Measurements from ENCODE around the gene ABHD17A.
A peak's percentile ranks its signal among the peaks of the same experiment; 100 is the strongest.

ABHD17A gene

DNA sequence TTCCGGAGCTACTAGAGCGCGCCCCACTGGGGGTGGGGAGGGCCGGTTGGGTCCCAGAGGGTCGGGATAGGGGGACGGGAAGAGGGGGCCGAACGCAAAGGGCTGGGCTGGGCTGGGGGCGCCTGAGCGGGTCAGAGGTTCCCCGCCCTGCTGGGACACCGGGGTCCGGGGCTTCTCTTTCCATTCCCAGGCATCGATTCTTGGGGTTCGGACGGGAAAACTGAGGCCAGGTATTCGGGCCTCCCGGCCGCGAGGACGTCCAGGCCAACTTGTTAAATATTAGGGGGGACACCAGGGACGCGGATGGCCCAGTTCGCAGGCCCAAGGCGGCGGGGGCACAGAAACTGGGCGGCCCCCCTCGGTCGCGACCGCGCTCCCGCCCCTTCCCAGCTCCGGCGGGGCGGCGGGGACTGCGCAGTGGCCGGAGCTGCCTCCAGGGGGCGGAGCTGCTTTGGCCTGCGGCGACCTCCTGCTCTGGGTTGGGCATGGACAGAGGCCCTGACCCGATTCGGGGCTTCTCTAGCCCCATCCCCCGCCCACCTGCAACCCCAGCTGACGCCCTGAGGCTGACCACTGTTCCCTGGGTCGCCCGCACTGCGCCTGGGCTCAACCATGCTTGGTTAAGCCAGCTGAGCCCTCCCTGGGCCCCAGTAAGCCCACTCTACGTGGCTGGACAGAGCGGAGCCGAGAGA lies 20.7 kb downstream of the ABHD17A start:
- DNase-seq, result peak; percentile 82

DNA sequence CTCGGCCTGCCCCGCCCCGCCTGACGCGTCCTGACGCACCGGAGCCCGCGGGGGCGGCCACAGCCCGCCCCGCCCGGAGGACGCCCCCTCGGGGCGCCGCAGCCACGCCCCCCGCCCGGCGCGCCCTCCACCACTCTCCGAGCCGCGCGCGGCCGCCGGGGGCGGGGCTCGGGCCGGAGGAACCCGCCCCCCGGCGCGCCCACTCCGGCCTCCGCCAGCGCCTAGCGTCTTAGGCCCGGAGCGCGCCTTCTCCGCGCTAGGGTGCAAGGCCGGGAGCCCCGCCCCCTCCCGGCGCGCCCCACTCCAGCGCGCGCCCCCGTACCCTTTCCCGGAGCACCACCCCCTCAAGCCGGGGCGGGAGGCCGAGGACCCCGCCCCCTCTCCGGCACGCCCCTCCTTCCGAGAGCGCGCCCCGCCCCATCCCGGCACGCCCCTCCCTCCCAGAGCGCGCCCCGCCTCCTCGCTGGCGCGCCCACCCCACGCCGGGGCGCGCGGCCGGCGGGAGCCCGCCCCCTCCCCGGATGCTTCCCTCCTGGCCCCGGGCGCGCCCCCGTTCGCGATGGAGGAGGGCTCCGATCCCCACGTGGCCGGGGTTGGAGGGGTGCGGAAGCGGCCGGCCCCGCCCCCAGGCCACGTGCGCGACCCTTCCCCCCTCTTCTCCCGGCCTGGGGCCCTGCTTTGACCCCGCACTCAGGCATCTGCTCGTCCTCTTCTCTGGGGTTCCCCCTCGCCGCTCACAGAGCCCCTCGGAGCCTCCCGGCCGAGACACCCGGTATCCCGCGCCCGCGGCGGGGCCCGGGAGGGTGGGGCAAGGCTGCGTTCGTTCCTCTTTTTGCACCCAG lies 21.4 kb downstream of the ABHD17A start:
- DNase-seq, result peak; percentile 84

DNA sequence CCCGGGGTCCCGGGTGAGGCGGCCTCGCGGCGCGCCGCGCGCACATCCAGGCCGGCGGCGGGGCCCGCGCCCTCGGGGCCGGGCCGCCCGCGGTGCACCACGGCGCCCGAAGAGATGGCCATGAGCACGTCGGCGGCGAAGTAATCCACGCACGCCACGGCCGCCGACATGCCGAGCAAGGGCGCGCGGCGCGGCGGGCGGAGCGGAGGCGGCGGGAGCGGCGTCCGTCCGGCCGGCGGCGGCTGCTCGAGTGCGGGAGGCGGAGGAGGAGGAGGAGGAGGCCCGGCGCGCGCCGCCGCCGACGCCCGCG lies 22.0 kb downstream of the ABHD17A start, which contains the start of gene KLF16:
Gene KLF16, minus strand, starts transcription at position 252 of the 310 bp plus-strand sequence. Its CDS starts 82 bp downstream, at position 170.
- DNase-seq, result no peak

DNA sequence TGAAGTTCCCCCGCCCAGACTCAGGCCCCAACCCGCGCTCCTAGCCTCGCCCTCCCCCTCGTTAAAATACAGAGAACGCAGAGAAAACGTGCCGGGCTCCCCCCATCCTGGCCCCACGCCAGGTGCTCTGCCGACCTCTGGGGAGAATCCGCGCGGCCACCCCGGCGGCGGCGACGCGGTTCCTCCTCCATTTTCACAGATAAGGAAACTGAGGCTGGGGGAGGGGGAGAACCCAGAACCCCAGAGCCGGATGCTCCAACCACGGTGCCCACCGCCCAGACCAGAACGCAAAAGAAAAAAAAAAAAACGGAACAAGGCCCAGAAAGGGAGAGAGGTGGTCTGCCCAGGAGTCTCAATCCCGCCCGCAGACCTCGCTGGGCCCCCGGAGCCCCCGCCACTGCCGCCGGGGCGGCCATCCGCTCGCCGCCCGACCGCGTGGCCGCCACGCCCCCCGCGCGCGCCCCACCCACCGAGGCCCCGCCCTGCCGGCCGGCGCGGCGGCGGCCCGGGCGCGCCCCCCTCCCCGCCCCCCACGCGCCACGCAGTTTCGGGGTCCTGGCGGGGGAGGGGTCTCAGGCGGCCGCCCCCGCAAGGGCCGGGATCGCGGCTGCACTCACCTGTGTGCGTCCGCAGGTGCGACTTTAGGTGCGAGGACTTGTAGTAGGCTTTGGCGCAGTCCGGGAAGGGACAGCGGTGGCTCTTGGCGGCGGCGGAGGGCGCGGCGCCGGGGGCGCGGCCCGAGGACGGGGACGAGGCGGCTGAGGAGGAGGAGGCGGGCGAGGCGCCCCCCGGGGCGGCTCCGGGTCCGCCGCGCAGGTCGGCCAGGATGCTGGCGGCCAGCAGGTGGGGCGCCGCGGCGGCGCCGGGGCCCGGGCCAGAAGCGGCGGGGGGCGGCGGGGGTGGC lies 22.6 kb downstream of the ABHD17A start:
- peak; percentile 62 for DNase-seq

DNA sequence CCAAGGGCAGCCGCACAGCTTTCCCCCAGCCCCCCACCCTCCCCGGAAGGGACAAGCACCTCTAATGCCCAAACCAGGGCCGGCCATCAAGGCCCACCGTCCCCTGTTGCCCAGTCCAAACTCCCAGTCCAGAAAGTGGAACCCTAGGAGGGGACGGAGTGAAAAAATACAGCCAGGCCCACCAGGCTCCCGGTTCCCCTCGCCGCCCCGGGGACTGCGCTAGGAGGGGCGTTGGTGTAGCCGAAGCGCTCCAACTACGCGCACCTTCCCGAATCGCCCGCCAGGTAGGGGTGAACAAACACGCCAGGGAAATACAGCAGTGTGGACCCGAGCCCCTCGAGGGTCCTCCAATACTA lies 23.2 kb downstream of the ABHD17A start:
- DNase-seq, result peak; percentile 49

DNA sequence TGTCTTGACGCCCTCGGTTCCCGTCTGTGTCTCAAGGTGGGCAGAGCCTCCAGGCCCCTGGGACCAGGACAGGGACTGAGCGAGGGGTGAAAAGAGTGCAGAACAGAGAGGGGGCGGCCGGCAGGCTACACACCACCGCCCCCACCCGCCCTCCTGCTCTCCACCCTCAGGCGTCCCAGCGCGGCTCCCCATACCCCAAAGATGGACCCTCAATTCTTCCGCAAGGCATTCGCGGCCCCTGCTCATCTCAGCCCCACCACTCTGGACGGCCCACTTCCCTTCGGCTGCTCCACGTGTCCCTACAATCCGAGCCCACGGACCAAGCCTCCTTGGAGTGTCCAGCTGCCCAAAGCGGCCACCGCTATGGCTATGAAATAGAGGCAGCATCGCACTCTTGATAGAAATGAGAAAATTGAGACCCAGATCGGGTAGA lies 23.7 kb downstream of the ABHD17A start:
- DNase-seq, result peak; percentile 57

DNA sequence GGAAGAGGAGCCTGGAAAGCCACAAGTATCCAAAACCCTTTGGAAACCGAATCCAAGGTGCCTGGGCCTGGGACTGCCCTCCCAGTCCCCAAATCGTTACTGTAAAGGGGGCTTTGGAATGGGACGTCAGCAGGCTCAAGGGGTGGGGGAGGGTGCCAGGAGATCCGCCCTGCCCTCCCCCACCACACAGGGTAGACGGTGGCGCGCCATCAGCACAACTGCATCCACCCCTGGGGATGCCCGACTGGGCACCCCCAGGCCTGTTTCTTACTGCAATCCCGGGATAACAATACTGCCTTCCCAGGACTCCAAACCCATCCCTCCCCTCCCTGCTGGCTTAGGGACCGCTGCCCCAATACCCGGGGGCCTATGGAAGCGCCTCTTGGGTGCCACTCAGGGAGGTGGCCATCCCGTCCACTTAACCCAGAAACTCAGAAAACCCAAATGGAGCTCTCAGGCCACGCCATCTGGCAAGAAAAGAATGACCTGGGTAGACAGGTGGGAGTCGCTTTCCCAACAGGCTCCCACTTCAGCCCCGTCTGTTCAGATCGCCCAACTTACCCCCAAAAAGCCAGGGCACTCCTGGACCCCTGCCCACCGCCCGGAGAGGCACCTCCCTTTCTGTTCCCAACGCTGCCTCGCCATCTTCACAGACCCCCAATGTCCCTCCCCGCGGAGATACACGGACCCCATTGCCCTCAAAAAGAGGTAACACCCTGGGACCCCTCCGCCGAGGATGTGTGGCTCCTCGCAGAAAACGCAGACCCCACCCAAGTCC lies 24.3 kb downstream of the ABHD17A start:
- DNase-seq, result peak; percentile 31

DNA sequence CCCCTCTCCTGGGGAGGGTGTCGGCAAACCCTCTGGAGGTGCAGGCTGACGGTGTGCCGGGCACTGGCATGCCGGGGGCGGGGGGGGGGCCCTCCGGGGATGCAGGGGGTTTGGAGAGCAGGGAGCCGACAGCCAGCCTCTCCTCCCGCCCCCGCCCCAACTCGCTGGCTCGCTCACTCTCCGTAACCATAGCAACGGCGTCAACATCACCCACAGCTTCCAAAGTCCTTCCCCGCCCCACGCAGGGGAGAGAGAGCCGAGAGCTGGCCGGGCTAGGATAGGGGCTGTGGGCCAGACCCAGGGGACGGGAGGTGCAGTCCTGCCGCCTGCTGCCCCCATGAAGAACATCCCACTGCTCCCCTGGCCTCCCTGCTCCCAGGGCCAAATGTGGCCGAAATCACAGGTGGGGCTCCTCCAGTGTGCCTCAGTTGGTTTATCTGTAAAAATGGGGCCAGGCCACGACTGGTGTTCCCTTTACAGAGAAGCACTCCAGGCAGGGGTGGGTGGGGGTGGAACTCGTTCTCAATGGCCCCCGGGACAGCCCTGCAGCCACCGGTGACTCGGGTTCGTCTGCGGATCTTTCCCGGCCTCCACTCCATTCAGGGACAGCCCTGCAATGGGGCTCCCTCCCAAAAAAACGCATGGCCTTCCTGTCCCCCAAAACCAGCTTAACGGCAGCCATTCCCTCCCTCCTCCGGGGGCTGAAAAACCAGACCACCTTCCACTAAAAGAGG lies 25.1 kb downstream of the ABHD17A start:
- DNase-seq, result peak; percentile 51

DNA sequence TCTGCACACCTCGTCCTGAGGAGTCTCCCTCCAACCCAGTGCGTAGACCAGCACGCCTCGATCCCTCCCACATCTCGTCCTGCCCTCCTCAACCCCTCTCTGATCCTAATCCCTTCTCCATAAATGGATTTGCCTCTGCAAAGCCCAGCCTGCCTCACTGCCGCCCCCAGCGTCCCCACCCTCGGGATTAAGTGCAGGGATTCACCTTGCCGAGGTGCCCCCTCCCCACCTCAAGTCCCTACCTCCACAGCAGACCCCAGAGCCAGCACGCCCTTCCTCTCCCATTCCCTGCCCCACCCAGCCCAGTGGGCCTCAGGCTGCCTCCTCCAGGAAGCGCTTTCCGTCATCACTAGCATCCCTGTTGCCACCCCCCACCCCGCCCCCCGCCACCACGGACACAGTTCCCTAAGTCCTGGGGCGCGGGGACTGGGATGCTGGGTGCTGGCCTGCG lies 25.9 kb downstream of the ABHD17A start:
- no peak for DNase-seq

DNA sequence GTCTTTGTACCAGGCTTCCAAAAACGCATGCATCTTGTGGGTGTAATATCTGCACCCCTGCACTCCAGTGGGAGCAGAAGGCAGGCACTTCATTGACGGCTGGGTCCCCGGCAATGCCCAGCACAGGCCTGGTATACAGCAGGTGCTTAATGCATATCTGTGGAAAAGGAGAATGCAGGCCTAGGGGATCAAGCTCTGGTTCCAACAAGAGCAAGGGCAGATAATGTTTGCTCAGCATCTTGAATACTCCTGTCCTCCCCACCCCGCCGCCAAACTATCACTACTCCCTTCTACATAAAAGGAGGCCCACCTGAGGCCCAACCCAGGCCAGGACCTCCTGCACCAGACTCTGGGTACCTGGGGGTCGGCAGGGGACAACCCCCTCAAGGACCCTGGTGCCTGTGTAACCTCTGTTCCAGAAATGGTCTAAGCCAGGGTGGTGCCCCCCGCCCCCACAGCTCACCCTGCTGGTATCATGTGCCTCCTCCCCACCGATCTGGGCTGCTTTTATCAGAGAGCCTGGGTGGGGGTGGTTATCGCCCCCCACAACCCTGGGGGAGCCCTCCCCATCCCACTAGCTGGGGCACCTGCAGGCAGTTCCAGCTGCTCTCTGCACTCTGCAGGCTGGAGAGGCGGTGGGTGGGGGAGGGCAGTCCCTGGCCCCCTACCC lies 26.7 kb downstream of the ABHD17A start:
- DNase-seq, result no peak

DNA sequence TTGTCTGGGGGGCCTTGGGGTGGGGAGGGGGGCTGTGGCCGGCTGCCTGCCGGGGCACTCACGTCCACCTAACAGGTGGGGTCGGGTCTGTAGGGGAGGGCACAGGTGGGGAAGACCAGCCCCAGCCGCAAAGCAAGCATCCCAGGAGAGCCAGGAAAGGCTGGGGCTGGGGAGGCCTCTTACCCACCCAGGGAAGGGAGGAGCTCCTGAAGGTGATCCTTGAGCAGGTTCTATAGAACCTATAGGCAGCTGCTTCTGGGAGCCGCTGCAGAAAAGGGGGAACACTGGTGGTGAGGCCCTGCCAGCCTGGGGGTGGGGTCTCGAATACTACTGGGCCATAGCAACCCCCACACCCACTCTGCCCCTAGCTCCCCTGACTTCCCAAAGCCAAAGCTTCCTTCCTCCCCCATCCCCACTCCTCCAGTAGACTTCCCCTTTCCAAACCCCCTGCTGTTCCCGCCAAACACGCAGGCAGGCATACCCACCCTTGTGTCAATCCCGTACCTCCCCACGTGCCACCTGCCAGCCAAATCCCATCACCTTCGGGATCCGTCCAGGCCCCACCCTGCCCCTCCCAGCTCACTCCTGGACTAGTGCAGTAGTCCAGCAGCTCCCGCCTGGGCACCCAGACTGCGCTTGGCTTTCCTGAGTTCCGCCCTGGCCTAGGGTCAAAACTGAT lies 27.5 kb downstream of the ABHD17A start:
- DNase-seq, result no peak

DNA sequence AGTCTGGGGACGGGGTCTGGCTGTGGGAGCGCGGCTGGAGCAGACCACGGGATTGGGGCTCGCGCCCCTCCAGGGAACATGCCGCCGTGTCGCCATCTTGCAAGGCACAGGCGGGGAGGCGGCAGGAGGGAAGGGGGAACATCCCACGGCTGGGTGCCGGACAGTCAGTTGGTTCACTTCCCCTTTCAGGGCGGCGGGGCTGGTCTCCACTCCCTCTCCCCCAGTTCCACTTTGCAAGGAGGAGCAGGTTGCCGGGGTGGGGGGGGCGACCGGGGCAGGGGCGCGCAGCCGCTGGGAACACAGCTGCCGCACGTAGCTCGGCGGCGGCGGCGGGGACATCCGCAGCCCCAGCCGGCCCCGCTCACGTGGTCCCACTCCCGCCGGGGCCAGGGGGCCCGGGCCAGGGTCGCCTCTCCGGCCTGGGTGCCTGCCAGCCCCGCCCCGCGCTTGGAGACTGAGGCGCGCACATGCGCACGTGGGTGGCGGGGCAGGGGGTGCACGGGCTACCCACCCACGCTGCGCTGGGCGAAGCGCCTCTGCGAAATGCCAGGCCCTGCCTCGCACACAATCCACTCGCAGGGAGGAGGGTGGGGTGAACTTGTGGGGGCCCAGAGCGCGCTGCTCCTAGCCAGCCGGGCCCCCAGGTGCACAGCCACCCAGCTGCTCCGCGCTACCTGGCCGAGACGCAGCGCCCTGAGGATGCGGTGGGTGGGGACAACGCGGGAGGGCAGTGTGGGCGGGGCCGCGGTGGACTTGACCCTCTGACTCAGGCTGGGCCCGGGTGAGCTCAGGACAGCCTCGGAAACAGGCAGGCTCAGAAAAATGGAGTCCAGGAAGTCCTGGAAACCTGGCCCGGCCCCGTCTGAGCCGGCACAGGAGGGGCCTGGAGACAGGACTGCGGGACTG lies 28.3 kb downstream of the ABHD17A start:
- peak; percentile 78 for DNase-seq

DNA sequence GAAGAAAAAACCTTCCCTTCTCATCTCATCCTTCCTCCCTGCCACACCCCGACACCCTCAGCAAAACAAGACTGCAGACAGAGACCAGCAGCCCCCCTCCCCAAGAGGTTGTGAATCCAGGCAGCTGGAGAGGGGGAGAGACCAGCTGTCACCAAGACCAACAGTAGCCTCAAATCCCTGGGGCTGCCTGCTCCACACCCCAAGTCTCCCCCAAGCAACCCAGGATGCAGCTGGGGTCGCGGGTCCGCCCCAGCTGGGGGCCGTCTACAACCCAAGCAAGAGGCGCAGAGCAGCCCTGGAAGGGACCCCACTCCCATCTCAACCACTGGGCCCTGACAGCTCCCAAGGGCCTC lies 29.0 kb downstream of the ABHD17A start:
- DNase-seq, result peak; percentile 60

DNA sequence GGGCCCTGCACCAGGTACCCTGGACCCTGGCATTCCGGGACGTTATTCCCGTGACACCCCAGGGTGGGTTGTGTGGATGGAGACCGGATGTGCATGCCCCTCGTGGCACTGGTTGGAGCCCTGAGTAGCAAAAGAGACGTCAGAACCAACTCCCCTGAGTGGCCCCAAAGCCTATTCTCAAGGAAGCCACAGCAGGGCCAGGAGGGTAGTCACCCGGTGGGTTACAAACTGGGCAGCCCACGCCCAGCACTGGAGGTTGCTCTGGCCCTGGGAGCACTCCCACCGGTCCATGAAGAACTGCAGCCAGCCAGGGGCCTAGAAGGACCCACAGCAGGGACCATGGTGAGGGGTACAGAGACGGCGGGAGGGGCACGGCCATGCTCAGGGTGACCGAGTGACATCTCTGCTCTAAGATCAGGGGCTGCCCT lies 29.5 kb downstream of the ABHD17A start:
- peak; percentile 38 for DNase-seq

DNA sequence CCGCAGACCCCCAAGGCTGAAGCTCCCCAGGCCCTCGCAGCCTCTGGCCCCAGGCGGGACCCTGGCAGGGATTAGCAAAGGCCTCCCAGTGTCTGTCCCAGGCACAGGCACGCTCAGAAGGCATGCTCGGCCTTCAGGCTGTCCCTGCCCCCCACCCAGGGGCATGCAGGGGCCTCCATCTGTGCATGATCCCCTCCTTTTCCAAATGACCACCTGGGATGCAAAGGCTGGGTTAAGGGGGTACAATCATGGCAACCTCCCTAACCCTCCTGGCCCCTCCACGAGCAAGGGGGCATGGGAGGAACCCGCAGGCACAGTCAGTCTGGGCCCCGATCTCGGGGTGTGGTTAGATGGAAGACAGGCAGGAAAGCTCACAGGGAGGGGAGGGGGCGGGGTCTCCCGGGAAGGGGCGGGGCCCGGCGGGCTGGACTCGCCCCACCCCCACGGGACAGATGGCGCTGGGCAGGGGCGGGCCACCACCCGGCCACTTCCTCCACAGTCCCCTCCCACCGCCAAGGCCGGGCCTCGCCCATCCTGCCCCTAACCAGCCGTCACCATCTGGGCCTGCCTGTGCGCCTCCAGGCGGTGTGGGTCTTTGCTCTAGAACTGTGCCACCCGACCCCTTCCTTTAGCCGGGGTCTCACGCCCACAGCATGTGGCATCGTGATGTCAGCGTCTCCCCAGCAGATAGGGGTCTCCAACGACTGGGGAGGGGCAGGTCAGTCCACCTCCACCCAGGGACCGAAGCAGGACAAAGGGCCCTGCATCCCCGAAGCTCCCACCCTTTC lies 30.1 kb downstream of the ABHD17A start:
- DNase-seq, result peak; percentile 64

DNA sequence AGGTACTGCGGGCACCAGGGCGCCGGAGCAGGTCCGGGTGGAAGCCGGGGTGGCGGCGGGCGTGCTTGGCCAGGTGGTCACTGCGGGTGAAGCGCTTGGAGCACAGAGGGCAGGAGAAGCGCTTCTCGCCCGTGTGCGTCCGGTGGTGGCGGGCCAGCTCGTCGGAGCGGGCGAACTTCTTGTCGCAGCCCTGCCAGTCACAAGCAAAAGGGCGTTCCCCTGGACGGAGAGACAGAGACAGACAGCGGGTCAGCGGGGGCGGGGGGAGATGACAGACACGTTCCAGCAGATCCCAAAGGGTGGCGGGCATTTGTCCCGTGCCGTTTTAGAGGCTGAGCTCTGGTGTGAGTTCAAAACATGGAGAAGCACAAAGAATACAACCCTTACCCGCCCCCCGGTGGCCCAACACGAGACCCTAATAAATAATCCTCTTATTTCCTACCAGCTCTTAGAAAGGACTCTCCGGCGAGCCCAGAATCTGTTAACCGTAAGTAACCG lies 30.7 kb downstream of the ABHD17A start:
- peak; percentile 38 for DNase-seq

DNA sequence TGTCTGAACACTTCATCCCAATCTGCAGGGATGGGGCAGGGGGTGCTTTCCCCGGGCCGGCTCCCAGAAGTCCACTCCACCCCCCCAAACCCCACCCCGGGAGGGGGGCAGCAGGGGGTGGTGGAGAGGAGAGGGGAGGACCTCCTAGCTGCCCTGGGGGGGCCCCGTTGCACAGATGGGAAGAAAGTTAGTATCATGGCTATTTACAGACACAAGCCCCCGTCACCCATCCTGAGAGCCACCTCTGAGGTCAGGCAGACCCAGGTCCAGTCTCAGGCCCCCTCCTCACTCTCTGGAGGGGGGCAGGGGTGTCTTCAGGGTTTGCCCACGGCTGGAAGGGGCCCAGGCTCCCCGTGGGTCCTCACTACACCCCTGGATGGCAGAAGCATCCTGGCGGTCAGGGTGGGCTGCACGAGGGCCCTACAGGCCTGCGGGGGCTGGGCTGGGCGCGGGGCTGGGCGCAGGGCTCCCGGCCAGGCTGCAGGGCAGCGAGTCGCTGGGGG lies 31.2 kb downstream of the ABHD17A start:
- no peak for DNase-seq

Data from right kidney (tissue), 1 donor.